GM06990 (cell line): ENCODE measurements around the gene ANO1.

Experiments
- DNase-seq: peaks from one replicate; pipeline ENCODE4 v3.0.0-alpha.2; 2011; ENCODE audit not compliant: insufficient read length; ENCODE audit errors: extremely low read depth
- H3K27me3 ChIP-seq: replicated peaks from 2 replicates; pipeline ENCODE4 v1.6.0; 2011; ENCODE audit warnings: low read length; ENCODE audit not compliant: control insufficient read depth, insufficient read depth
- H3K36me3 ChIP-seq: 2 replicates; pipeline ENCODE4 v1.5.1; 2011; ENCODE audit warnings: low read length; ENCODE audit not compliant: control insufficient read depth, insufficient read depth
- H3K4me3 ChIP-seq: replicated peaks from 2 replicates; pipeline ENCODE4 v1.5.1; 2011; ENCODE audit warnings: low read depth, mild to moderate bottlenecking, control low read depth, low read length
- CTCF ChIP-seq: IDR thresholded peaks from 2 replicates; pipeline ENCODE4 v1.5.1; 2011; ENCODE audit warnings: low read length, control low read depth, mild to moderate bottlenecking, inconsistent platforms; ENCODE audit not compliant: insufficient read depth, poor library complexity, severe bottlenecking

Gene ANO1

GRCh38 chr11:70122490-70123198 lies 44.5 kb downstream of the ANO1 start:
- no peaks in the 10 kb centered on the region for H3K36me3 ChIP-seq
- no peak for DNase-seq
- H3K27me3 ChIP-seq = no peaks in the 10 kb centered on the region
- no peak overlapping the region for H3K4me3 ChIP-seq
- TF ChIP-seq CTCF = no peak

- DNase-seq = no peak
- no peak for TF ChIP-seq CTCF
- Histone ChIP-seq H3K36me3 (no peaks in the 10 kb centered on the region), H3K27me3 (no peaks in the 10 kb centered on the region; the same call in 1 of the 2 replicates), H3K4me3 (no peak overlapping the region)
These were observed 45.6 kb downstream of the ANO1 start for GRCh38 chr11:70123711-70124110.

GRCh38 chr11:70124321-70125000 lies 46.3 kb downstream of the ANO1 start:
- H3K27me3 ChIP-seq = no peaks in the 10 kb centered on the region; the same call in 1 of the 2 replicates
- no peak for DNase-seq
- H3K4me3 ChIP-seq = no peak overlapping the region
- H3K36me3 ChIP-seq = no peaks in the 10 kb centered on the region
- no peak for TF ChIP-seq CTCF

- no peak overlapping the region for H3K4me3 ChIP-seq
- no peak for TF ChIP-seq CTCF
- no peaks in the 10 kb centered on the region for H3K36me3 ChIP-seq
- DNase-seq = no peak
- H3K27me3 ChIP-seq = no peaks in the 10 kb centered on the region; the same call in 1 of the 2 replicates
These were observed 48.4 kb downstream of the ANO1 start for GRCh38 chr11:70126494-70126893.

GRCh38 chr11:70127653-70128434 lies 49.7 kb downstream of the ANO1 start:
- TF ChIP-seq CTCF = no peak
- DNase-seq = no peak
- no peaks in the 10 kb centered on the region; the same call in none of the 2 replicates for H3K27me3 ChIP-seq
- no peaks in the 10 kb centered on the region for H3K36me3 ChIP-seq
- H3K4me3 ChIP-seq = no peak overlapping the region
